ENCODE data around the gene CLTB. TPM values are rescaled to one million over a fixed set of nuclear protein-coding genes. Genes with fewer than 3 reads are reported as not detected.

The CLTB gene
- total and polyA plus RNA-seq, 2 of the 13 experiments (the other 11 are each of a cell fraction or from before 2014, with no cell fraction given): 23.3 to 33.8 TPM

- TF ChIP-seq, protein P1, sequence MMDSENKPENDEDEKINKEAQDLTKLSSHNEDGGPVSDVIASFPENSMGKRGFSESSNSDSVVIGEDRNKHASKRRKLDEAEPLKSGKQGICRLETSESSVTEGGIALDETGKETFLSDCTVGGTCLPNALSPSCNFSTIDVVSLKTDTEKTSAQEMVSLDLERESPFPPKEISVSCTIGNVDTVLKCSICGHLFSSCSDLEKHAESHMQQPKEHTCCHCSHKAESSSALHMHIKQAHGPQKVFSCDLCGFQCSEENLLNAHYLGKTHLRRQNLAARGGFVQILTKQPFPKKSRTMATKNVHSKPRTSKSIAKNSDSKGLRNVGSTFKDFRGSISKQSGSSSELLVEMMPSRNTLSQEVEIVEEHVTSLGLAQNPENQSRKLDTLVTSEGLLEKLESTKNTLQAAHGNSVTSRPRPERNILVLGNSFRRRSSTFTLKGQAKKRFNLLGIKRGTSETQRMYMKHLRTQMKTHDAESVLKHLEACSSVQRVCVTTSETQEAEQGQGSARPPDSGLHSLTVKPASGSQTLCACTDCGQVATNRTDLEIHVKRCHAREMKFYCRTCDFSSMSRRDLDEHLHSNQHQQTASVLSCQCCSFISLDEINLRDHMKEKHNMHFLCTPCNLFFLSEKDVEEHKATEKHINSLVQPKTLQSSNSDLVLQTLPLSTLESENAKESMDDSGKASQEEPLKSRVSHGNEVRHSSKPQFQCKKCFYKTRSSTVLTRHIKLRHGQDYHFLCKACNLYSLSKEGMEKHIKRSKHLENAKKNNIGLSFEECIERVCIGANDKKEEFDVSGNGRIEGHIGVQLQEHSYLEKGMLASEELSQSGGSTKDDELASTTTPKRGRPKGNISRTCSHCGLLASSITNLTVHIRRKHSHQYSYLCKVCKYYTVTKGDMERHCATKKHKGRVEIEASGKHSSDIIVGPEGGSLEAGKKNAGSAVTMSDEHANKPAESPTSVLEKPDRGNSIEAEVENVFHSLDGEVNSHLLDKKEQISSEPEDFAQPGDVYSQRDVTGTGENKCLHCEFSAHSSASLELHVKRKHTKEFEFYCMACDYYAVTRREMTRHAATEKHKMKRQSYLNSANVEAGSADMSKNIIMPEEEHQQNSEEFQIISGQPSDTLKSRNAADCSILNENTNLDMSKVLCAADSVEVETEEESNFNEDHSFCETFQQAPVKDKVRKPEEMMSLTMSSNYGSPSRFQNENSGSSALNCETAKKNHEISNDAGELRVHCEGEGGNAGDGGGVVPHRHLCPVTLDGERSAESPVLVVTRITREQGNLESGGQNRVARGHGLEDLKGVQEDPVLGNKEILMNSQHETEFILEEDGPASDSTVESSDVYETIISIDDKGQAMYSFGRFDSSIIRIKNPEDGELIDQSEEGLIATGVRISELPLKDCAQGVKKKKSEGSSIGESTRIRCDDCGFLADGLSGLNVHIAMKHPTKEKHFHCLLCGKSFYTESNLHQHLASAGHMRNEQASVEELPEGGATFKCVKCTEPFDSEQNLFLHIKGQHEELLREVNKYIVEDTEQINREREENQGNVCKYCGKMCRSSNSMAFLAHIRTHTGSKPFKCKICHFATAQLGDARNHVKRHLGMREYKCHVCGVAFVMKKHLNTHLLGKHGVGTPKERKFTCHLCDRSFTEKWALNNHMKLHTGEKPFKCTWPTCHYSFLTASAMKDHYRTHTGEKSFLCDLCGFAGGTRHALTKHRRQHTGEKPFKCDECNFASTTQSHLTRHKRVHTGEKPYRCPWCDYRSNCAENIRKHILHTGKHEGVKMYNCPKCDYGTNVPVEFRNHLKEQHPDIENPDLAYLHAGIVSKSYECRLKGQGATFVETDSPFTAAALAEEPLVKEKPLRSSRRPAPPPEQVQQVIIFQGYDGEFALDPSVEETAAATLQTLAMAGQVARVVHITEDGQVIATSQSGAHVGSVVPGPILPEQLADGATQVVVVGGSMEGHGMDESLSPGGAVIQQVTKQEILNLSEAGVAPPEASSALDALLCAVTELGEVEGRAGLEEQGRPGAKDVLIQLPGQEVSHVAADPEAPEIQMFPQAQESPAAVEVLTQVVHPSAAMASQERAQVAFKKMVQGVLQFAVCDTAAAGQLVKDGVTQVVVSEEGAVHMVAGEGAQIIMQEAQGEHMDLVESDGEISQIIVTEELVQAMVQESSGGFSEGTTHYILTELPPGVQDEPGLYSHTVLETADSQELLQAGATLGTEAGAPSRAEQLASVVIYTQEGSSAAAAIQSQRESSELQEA (CRISPR knock-in tag; IDR thresholded peaks at IDR 0.05; ENCODE audit: not compliant biosample characterization): no peak
- no peak for TF ChIP-seq ZNF337 (CRISPR knock-in tag; IDR thresholded peaks at IDR 0.05; ENCODE audit: borderline replicate concordance, low read depth)
- peak; percentile 79 for TF ChIP-seq THAP11 (CRISPR knock-in tag; IDR thresholded peaks at IDR 0.05)
- TF ChIP-seq ZNF317 (CRISPR knock-in tag; IDR thresholded peaks at IDR 0.05): no peak
- no peak for TF ChIP-seq ZNF552 (CRISPR knock-in tag; IDR thresholded peaks at IDR 0.05; ENCODE audit: borderline replicate concordance)
- TF ChIP-seq HNF4A (CRISPR knock-in tag; IDR thresholded peaks at IDR 0.05): no peak
- no peak for TF ChIP-seq U2AF2 (IDR thresholded peaks at IDR 0.05; ENCODE audit: low read depth, low read length)
- TF ChIP-seq ZNF841 (CRISPR knock-in tag; IDR thresholded peaks at IDR 0.05; ENCODE audit: borderline replicate concordance): no peak; the same call in 1 of the 2 replicates
- TF ChIP-seq YEATS4 (CRISPR knock-in tag; IDR thresholded peaks at IDR 0.05; ENCODE audit: borderline replicate concordance): peak; percentile 65
- no peak for TF ChIP-seq MED13 (CRISPR knock-in tag; IDR thresholded peaks at IDR 0.05)
- TF ChIP-seq ZFP41 (CRISPR knock-in tag; IDR thresholded peaks at IDR 0.05; ENCODE audit: borderline replicate concordance): 0 out of 2 replicates have a peak, but pooled peaks have one; percentile 12
- TF ChIP-seq, protein P2, sequence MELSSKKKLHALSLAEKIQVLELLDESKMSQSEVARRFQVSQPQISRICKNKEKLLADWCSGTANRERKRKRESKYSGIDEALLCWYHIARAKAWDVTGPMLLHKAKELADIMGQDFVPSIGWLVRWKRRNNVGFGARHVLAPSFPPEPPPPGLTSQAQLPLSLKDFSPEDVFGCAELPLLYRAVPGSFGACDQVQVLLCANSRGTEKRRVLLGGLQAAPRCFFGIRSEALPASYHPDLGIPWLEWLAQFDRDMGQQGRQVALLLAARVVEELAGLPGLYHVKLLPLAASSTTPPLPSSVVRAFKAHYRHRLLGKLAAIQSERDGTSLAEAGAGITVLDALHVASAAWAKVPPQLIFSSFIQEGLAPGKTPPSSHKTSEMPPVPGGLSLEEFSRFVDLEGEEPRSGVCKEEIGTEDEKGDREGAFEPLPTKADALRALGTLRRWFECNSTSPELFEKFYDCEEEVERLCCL (CRISPR knock-in tag; IDR thresholded peaks at IDR 0.05; ENCODE audit: borderline replicate concordance): no peak
- no peak for TF ChIP-seq AGO1 (IDR thresholded peaks at IDR 0.05; ENCODE audit: low read depth, low read length, poor library complexity, severe bottlenecking)
- TF ChIP-seq ZNF768 (CRISPR knock-in tag; IDR thresholded peaks at IDR 0.05): peak; percentile 91
- no peak for TF ChIP-seq DDIT3 (CRISPR knock-in tag; IDR thresholded peaks at IDR 0.05)
- TF ChIP-seq CHD4 (IDR thresholded peaks at IDR 0.05; ENCODE audit: borderline replicate concordance, low read length): no peak
- no peak for TF ChIP-seq MBNL3 (CRISPR knock-in tag; conservative IDR thresholded peaks at IDR 0.05)
- TF ChIP-seq ZNF784 (CRISPR knock-in tag; IDR thresholded peaks at IDR 0.05; ENCODE audit: borderline replicate concordance): peak; percentile 41; the same call in 1 of the 2 replicates
Observed at GRCh38 chr5:176415952-176416924, at the start of gene CLTB (continued).

Data from HepG2 (cell line).